ENCODE measurements around the gene CACNG5.

CACNG5 gene

GRCh38 chr17:66910651-66911285, 75.9 kb downstream of the CACNG5 start:
- no peak for DNase-seq

GRCh38 chr17:66915204-66915611, 80.3 kb downstream of the CACNG5 start:
- no peak for DNase-seq

GRCh38 chr17:66915792-66916191, 80.9 kb downstream of the CACNG5 start:
- DNase-seq = no peak

GRCh38 chr17:66916946-66917345, 82.0 kb downstream of the CACNG5 start:
- DNase-seq = no peak

- DNase-seq = no peak
Measured at GRCh38 chr17:66918896-66919295, 84.0 kb downstream of the CACNG5 start.

GRCh38 chr17:66920435-66920834, 85.5 kb downstream of the CACNG5 start:
- DNase-seq = no peak

- DNase-seq = no peak
Measured at GRCh38 chr17:66920950-66921349, 86.0 kb downstream of the CACNG5 start.

- no peak for DNase-seq
Measured at GRCh38 chr17:66923886-66924285, 89.0 kb downstream of the CACNG5 start.

- DNase-seq = no peak
Measured at GRCh38 chr17:66925811-66926500, 91.0 kb downstream of the CACNG5 start.

GRCh38 chr17:66928949-66929348, 94.0 kb downstream of the CACNG5 start:
- DNase-seq = no peak

- no peak for DNase-seq
Measured at GRCh38 chr17:66929591-66929990, 94.7 kb downstream of the CACNG5 start.

GRCh38 chr17:66930933-66931332, 96.0 kb downstream of the CACNG5 start:
- DNase-seq = no peak

GRCh38 chr17:66932311-66932710, 97.4 kb downstream of the CACNG5 start:
- DNase-seq = no peak

GRCh38 chr17:66934040-66934439, 99.1 kb downstream of the CACNG5 start:
- no peak for DNase-seq
